GM12892 (cell line): ENCODE measurements around the gene PTPRS.

Experiments
- DNase-seq: peaks from one replicate; pipeline ENCODE4 v3.0.0; 2011; ENCODE audit not compliant: insufficient read length
- FAIRE-seq: peaks from 2 replicates; lab custom pipeline; 2011; peaks lifted over from hg19 to GRCh38; lab: Jason Lieb, UNC
- POLR2A ChIP-seq: IDR thresholded peaks from 2 replicates; pipeline ENCODE4 v1.6.1; 2011; ENCODE audit warnings: low read depth, low read length, control low read depth
- POLR2AphosphoS5 ChIP-seq: IDR thresholded peaks from 2 replicates; pipeline ENCODE4 v1.6.1; 2011; ENCODE audit warnings: low read depth, low read length, control low read depth
- TAF1 ChIP-seq: IDR thresholded peaks from 2 replicates; pipeline ENCODE4 v1.6.1; 2011; ENCODE audit warnings: low read depth, mild to moderate bottlenecking, control low read depth, low read length, borderline replicate concordance

The PTPRS gene

GRCh38 chr19:5351731-5352228 lies 11.2 kb upstream of the PTPRS start:
- DNase-seq, result no peak
- TF ChIP-seq TAF1 (no peak), POLR2A (no peak), POLR2AphosphoS5 (no peak)
- no peak for FAIRE-seq

- no peak for DNase-seq
- no peak for FAIRE-seq
- TF ChIP-seq TAF1 (no peak), POLR2AphosphoS5 (no peak), POLR2A (no peak)
Observed at GRCh38 chr19:5349041-5349440, 8.4 kb upstream of the PTPRS start.

- DNase-seq (no peak), FAIRE-seq (no peak)
- no peak for TF ChIP-seq TAF1
- TF ChIP-seq POLR2A, result no peak
- TF ChIP-seq POLR2AphosphoS5, result no peak
Observed at GRCh38 chr19:5345895-5346386, 5.3 kb upstream of the PTPRS start.

- FAIRE-seq (no peak), DNase-seq (no peak)
- TF ChIP-seq TAF1 (no peak), POLR2AphosphoS5 (no peak), POLR2A (no peak)
Observed at GRCh38 chr19:5343848-5344247, 3.2 kb upstream of the PTPRS start.

GRCh38 chr19:5342573-5343201 lies 2.1 kb upstream of the PTPRS start:
- DNase-seq, result no peak
- no peak for FAIRE-seq
- TF ChIP-seq POLR2AphosphoS5, result no peak
- no peak for TF ChIP-seq POLR2A
- no peak for TF ChIP-seq TAF1

GRCh38 chr19:5341981-5342380 lies 1.4 kb upstream of the PTPRS start:
- no peak for DNase-seq
- no peak for FAIRE-seq
- no peak for TF ChIP-seq POLR2A
- TF ChIP-seq TAF1, result no peak
- TF ChIP-seq POLR2AphosphoS5, result no peak

- DNase-seq (no peak), FAIRE-seq (no peak)
- no peak for TF ChIP-seq POLR2AphosphoS5
- no peak for TF ChIP-seq POLR2A
- no peak for TF ChIP-seq TAF1
Observed at GRCh38 chr19:5341448-5341820, 822 bp upstream of the PTPRS start.

- TF ChIP-seq POLR2A (no peak), TAF1 (no peak), POLR2AphosphoS5 (no peak)
- DNase-seq (no peak), FAIRE-seq (no peak)
Observed at GRCh38 chr19:5339950-5340636, 519 bp downstream of the PTPRS start.

GRCh38 chr19:5339198-5339949 lies 1.2 kb downstream of the PTPRS start:
- no peak for FAIRE-seq
- TF ChIP-seq POLR2AphosphoS5 (no peak), TAF1 (no peak)
- no peak for DNase-seq

- DNase-seq (no peak), FAIRE-seq (no peak)
- TF ChIP-seq POLR2AphosphoS5 (no peak), POLR2A (no peak), TAF1 (no peak)
Observed at GRCh38 chr19:5338656-5339197, 1.9 kb downstream of the PTPRS start.
